HG03097 (cell line): ENCODE data around the gene DPP3.

ENCODE experiments used
- ATAC-seq: cut with Tn5 transposase; IDR thresholded peaks from one replicate; pipeline ENCODE4 v1.9.1; 2021; ENCODE audit not compliant: unreplicated experiment, low FRiP score

DPP3 gene

DNA sequence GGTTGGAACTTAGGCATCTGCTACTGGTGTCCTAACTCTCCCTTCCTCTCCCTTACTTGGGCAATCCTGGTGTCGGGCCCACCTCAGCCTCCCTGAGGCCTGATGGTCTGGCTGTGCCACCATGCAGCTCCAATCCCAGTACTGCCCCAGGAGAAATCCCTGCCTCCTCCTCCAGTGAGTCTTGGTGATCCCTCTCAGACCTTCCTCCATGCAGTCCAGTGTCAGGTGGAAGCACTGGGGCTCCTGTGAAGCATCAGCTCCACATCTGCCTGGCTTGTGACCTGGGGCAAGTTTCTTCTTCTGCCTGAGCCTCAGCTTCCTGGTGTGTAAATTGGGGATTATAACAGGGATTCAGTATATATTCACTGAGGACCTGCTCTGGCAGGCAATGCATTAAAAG lies 15.3 kb upstream of the DPP3 start:
- ATAC-seq: no peak

DNA sequence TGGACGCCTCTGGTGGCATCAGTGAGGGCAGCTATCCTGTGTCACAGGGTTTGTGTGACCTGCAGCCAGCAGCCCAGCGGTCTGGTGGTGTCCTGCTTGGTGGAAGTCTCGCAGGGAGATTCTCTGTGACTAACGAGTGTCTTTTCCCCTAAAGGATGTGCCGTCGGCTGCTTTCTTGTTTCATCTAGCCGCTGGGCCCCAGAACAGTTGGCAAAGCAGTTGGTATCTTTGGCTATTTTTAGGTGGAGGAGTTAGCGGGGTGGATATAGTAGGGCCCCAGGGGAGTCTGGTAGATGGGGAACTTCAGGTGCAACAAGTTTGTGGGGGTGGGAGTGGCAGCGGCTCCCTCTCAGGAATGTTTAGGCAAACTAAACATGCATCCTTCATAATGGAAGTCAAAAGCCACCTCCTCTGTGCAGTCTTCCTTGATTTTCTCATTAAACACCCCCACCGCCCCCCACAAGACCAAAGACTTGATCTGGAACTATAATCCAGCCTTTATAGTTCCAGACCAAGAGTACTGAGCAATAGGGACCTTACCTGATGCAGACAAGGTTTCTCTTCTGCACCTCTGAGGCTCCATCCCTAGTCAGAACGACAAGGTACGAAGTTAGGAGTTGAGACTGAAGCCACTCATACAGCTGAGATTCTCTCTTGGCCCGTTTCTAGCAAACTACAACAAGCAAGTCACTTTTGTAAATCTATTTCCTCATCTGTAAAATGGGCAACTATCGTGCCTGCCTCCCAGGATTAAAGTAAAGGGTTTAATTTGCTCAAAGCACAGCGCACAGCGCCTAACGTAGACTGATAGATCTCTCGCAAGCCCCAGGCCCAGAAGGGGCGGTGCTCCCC lies 14.6 kb upstream of the DPP3 start:
- ATAC-seq: no peak

DNA sequence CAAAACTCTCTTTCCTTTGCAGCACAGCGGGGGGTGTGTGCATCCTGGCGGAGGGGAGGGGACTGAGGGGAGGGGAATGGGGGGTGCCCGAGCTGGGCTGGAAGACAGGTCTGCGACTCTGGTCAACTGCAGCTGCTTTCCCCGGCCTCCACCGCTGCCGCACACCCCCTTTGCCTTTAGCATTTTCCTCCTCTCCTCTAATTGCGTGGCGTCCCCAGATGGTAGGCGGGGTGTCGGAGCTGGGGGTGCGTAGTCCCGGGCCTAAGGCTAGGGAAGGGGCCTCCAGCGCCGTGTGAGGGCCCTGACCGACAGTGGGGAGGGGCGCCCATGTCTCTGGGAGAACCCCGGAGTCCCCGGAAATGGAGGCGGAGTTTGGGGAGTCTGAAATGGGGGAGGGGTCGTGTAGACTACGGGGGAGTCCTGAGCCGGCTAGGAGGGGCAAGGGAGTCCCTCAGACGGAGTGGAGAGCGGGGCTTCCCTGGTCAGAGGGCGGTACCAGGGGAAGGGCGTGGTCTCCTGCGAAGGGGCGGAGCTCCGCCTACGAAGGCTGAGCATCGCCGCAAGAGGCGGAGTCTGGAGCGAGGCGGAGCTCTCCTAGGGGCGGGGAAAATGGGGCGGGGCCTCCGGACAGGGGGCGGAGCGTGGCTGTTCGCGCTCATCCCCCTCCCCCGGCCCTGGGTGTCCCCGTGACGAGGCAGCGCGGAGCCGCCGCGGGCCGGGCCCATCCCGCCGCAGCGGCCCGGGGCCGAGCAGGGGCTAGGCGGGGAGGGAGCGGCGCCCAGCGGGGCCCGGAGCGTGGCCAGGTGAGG lies 13.8 kb upstream of the DPP3 start, which contains the start of gene PELI3:
Gene PELI3 (plus strand): TSS at position 681 of the 809 bp plus-strand sequence. CDS start 1,224 bp downstream, outside the sequence.
- ATAC-seq: peak; percentile 69

DNA sequence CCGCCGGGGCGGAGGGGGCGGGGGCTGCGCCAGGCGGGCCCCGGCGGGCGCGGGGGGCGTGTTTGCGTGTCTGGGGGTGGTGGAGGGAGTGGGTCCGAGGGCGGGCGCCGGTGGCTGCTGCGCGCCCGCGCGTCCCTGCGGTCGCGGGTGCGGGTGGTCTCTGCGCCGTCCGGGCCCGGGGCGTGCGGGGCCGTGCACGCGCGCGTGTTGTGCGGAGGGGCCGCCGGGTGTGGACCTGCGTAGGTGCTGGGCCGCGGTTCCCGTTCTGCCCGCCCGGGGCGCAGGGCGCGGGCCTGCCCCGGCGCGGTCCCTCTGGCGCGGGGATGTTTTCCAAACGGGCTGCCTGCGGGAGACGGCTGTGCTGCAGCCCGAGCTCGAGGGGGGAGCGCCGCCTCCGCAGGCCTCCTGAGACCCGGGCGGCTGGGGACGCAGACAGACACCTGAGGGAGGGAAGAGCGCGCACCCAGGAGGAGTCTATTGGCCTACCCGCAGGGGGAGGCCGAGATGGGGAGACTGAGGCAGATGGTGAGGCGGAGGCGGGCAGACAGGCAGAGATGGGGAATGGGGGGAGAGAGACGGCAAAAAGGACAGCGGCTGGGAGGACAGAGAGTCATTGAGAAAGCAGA lies 13.1 kb upstream of the DPP3 start:
- ATAC-seq: no peak

DNA sequence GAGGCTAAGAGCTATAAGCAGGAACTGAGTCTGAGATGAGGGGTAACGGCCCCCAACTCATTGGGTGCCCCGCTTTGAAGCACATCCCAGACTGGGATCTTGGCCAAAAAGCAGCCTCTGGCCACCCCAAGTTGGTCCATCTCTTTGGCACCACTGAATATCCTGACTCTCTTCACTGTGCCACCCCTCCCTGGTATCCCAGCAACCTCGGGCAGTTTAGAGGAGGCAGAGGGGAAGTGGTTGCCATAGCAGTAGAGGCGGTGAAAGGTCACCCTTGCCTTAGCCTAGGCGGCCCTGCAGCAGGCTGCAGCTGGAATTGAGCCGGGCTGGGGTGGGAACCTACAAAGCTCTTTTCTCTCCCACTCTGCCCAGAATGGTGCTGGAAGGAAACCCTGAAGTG lies 12.5 kb upstream of the DPP3 start:
- ATAC-seq: no peak

DNA sequence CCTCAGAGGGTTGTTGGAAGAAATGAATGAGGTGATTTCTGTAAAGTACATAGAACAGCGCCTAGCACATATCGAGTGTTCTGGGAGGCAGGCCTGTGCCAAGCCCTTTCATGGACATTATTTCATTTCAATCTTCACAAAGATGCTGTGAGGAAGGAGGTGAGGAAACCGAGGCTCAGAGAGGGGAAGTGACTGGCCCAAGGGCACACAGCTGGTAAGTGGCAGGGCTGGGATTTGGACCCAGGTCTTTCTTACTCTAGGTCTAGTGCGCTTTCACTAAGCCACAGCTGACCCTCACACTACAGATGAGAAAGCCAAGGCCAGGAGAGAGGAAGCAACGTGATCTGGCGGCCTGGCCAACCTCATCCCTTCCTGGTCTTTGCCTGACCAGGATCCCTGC lies 11.5 kb upstream of the DPP3 start:
- no peak for ATAC-seq

DNA sequence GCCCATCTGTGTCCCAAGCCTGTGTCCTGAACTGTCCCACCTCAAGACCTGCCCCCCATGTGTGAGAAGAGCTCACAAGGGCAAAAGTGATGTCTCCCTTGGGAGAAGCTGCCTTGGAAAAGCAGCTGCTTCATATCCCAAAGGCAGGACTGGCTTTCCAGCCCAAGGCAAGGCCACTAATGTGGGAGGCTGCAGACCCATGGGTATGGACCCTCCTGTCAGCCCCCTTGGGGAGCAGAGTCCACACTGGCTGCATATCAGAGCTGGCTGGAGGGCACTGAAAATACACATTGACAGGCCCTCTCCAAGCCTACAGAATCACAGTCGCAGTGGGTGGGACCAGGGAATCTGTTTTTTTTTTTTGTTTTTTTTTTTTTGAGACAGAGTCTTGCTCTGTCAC lies 10.8 kb upstream of the DPP3 start:
- no peak for ATAC-seq

DNA sequence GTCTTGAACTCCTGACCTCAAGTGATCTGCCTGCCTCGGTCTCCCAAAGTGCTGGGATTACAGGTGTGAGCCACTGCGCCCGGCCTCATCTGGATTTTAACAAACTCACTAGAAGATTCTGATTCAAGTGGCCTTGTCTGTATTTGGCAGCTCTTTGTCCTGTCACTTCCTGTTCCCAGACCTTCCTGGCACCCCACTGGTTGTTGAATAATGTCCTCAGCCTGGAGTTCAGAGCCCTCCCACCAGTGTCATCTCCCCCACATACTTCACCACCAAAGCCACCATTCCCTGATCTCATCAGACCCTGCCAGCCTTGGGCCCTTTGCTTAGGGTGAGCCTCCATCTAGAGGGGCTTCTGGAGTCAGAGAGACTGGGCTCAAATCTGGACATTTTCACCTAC lies 10.2 kb upstream of the DPP3 start:
- ATAC-seq: no peak

DNA sequence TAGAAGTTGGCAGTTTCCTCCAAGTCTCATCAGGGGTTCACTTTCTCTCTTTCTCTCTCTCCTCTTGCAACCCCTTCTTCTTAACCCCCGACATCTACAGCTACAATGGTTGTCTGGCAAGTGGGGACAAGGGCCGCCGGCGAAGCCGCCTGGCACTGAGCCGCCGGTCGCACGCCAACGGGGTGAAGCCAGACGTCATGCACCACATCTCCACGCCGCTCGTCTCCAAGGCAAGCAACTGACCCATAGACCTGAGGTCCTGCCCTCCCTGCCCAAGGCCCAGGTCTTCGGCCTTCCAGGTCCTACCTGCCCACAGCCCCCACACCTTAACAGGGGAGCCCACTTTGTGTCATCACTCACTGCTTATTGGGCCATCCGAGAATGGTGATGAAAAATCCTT lies 9.1 kb upstream of the DPP3 start:
- no peak for ATAC-seq

DNA sequence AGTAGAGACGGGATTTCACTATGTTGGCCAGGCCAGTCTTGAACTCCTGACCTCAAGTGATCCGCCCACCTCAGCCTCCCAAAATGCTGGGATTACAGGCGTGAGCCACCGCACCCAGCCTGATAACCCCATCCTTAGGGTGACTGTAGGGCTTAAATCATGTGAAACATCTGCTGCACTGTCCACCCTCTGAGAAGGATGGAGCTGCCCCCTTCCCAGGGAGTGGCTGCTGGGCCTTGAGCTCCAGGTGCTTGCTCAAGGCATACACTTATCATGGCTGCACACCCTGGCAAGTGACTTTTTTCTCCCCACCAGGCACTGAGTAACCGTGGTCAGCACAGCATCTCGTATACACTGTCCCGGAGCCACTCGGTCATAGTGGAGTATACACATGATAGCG lies 8.2 kb upstream of the DPP3 start:
- ATAC-seq: no peak

DNA sequence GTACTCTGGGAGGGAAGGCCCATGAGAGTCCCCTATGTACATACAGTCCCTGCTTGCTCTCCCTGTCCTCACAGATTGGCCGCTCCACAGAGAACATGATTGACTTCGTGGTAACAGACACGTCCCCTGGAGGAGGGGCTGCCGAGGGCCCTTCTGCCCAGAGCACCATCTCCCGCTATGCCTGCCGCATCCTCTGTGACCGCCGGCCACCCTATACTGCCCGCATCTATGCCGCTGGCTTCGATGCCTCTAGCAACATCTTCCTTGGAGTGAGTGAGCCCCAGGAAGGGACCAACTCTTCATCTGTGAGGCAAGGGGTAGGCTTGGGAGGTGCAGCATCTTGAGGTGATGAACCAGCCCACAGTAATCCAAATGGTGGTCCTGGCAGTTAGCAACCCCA lies 7.1 kb upstream of the DPP3 start:
- no peak for ATAC-seq

DNA sequence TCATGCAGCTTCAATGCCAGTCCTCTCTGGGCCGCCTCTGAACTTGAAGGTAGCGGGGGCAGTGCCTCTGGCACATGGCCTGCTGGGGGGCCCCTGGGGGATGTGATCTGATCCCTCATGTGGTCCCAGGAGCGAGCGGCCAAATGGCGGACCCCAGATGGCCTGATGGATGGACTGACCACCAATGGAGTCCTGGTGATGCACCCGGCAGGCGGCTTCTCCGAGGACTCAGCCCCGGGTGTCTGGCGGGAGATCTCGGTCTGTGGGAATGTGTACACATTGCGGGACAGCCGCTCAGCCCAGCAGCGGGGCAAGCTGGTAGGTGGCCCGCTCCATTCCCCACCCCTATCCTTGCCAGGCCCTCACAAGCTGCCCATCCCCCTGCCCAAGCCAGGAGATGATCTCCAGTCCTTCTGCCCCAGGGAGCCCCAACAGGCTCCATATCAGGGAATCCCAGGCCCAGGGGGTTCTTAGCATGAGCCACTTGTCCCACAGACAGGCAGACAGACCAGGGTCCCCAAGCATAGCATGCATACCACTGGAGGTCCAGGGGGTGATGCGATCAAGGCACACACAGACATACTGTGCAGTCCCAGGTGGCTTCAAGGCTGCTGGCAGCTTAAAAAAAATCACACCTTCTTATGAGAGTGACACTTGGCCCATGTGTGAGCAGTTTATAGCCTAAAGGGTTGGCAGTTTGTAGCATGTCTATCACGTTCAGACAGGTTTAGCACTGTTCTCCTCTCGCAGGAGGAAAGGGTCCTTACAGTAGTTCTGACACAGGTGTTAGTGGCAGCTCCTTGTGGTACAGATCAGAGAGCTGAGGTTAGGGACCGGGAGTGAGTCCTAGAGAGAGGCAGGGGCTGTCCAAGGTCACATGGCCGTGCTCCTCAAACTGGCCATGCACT lies 6.4 kb upstream of the DPP3 start:
- no peak for ATAC-seq

DNA sequence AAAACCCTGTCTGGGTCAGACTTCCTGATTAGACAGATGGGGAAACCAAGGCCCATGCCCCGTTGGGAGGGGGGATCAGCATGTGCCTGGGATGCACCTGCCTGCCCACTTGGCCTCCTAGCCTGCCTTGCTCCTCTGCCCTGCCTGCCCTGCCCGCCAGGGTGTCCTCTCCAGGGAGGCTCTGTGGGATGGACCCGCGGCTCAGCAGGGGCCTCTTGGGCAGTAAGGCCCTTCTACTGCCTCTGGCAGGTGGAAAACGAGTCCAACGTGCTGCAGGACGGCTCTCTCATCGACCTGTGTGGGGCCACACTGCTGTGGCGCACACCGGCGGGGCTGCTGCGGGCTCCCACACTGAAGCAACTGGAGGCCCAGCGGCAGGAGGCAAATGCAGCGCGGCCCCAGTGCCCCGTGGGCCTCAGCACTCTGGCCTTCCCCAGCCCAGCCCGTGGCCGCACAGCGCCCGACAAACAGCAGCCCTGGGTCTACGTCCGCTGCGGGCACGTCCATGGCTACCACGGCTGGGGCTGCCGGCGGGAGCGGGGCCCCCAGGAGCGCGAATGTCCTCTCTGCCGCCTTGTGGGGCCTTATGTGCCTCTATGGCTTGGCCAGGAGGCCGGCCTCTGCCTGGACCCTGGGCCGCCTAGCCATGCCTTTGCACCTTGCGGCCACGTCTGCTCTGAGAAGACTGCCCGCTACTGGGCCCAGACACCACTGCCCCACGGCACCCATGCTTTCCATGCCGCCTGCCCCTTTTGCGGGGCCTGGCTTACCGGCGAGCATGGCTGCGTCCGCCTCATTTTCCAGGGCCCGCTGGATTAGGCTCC lies 4.7 kb upstream of the DPP3 start:
- ATAC-seq: no peak

DNA sequence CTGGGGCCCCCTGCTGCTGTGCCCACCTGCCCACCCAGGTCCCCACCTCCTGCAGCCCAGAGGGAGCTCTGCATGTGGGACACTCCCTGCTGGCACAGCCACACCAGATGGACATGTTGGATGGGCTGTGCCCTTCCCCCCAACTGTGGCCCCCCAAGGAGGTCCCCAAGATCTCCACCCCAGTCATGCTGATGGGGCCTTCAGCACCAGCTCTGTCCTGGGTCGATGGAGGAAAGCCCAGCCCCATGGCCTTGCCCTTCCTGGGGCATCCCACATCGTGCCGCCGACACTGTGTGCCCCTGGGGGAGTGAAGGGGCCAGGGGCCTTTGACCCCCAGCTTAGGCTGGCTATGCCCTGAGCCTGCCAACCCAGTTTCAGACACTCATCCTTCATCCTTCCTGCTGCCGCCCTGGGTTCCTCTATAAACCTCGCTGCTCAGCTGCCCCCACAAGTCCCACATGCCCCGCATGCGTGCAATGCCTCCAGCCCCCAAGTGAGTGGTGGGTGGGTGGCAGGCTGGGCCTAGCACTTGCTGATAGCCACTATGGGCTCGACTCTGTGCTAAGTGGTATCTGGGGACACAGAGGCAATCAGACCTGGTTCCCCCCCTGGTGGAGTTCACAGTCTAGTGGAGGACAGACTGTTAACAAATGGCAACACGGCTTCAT lies 3.9 kb upstream of the DPP3 start:
- ATAC-seq: no peak

DNA sequence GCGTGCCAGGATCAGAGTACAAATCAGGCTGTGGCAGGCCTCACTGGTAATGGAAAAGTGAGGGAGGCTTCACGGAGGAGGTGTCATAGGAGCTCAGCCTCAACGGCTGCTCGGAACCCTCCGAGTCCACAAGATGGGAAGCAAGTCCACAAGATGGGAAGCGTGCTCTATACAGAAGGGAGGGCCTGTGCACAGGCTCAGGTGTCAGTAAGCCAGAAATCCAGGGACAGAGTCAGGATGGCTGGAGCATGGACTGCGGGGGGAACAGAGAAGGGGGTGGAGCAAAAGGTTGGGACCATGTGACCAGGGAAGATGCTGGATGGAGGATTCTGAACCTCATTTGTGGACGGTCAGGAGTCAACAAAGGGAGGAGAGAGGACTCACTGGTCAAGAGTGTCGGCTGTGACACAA lies 3.4 kb upstream of the DPP3 start:
- no peak for ATAC-seq

DNA sequence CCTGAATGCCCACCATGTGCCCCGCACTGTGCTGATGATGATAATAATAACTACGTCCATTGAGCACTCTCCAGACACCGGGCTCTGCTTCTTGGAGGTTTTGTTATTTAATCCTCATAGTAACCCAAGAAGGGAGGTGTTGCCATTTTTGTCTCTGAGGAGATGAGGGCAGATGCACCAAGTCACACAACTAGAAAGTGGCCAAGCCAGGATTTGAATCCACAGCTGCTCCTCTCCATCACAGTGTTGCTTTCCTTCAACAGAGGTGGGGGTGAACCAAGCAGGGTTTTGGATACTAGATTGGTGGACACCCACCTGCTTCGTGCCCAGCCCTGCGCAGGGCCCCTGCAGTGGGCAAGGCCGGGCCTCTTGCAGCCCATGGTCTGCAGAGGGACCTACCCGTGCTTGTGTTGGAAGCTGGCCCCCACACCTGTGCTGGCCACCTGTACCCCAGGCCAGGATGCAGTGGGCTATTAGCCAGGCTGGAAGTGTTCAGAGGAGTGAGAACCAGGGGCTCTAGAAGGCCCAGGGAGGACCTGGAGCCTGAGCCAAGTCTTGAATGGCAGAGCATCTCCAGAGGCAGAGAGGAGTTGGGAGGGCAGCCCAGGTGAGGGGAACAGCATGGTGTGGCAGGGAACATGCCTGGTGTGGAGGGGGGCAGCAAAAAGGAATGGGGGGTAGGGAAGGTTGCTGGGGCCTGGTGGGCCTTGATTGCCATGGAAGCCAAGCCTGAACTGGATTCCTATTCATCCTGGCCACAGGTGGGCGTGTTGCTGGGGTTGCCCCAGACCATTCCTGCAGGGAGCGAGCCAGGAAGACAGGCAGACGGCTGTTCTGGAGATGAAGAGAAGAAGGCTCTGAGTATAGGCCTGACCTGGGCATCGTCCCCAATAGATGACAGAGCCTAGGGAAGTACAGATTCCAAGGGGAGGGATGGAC lies 2.7 kb upstream of the DPP3 start:
- no peak for ATAC-seq

DNA sequence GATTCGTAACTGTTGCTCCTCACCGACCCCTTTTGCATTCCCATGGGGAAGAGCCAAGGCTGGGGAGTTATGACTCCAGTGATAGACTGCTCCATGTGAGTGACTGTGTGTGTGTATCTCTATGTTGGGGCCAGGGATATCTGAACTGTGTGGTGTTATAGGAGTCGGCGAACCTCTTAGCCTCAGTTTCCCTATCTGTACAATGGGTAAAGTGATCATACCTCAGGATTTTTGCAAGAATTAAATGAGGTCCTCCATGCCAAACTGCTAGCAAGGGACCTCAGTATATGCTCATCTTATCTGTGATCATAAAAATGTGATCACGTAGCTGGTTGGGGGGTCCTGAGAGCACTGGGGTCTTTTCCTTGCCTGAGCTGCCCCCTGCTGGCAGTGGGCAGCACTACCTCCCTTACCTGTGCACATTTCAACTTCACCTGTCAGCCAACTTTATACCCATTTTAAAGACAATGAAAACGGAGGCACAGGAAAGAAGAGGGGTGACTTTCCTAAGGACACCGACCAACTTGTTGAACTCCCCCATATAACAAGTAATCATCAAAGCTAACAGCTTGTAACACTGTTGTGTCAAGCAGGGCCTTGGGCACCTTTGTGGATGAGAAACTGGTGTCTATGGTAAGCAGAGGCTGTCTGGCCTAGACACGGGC lies 1.4 kb upstream of the DPP3 start:
- ATAC-seq: no peak
